Esophagus muscularis mucosa (tissue), 4 donors: ENCODE results near the gene OR52E5. TPM values are rescaled to one million over a fixed set of nuclear protein-coding genes. Genes with fewer than 3 reads are reported as not detected.

ENCODE experiments used
- DNase-seq: peaks from one replicate; pipeline ENCODE4 v3.0.0-alpha.2; 2017; ENCODE audit errors: extremely low spot score
- H3K27ac ChIP-seq, 4 donors: fragments of 200-600 bp; sonication (generic); replicated peaks in 1 of 4; 1 replicate in 3 of 4; 2 replicates in 1 of 4; pipeline ENCODE4 v1.5.1; 2016 to 2019; ENCODE audit warnings: mild to moderate bottlenecking in 1 of 4
- H3K27me3 ChIP-seq, 4 donors: fragments of 200-600 bp; sonication (generic); one replicate each; pipeline versions ENCODE4 v1.5.1 to v1.6.0; 2016 to 2019
- H3K36me3 ChIP-seq, 4 donors: fragments of 200-600 bp; sonication (generic); one replicate each; pipeline ENCODE4 v1.5.1; 2016 to 2019
- H3K4me1 ChIP-seq, 4 donors: fragments of 200-600 bp; sonication (generic); one replicate each; pipeline ENCODE4 v1.5.1; 2016 to 2019
- H3K4me3 ChIP-seq, 4 donors: fragments of 200-600 bp; sonication (generic); 1 replicate in 2 of 4; 2 replicates in 2 of 4; pipeline ENCODE4 v1.5.1; 2016 to 2019; ENCODE audit warnings: mild to moderate bottlenecking in 4 of 4, moderate library complexity in 1 of 4
- H3K9me3 ChIP-seq, 4 donors: fragments of 200-600 bp; sonication (generic); 1 replicate in 3 of 4; 2 replicates in 1 of 4; pipeline ENCODE4 v1.5.1; 2016 to 2019
- CTCF ChIP-seq, 3 experiments: fragments of 200-600 bp in 2 of 3; fragments of 450-650 bp in 1 of 3; sonication (generic) in 2 of 3; IDR thresholded peaks; one replicate each; pipeline ENCODE4 v1.5.1; 2017 to 2019; ENCODE audit warnings: antibody characterized with exemption in 3 of 3, mild to moderate bottlenecking in 2 of 3, moderate library complexity in 1 of 3
- EP300 ChIP-seq: sonication (generic); formaldehyde crosslinking; IDR thresholded peaks from one replicate; pipeline ENCODE4 v1.6.1; 2017; ENCODE audit warnings: antibody characterized with exemption
- POLR2A ChIP-seq: fragments of 450-650 bp; IDR thresholded peaks from one replicate; pipeline ENCODE4 v1.6.1; 2017; ENCODE audit warnings: antibody characterized with exemption, moderate library complexity, mild to moderate bottlenecking, low read depth
- POLR2AphosphoS5 ChIP-seq, 2 donors: sonication (generic); formaldehyde crosslinking; IDR thresholded peaks; one replicate each; pipeline ENCODE4 v1.6.1; 2017; ENCODE audit warnings: antibody characterized with exemption in 2 of 2
- WGBS: methylation state at CpG from one replicate; pipeline ENCODE4 v1.1.5; 2018; 5-methylcytosine and 5-hydroxymethylcytosine counted together
- intact Hi-C: fragments of 100-400 bp; cut with DNase I; formaldehyde crosslinking; loops from one replicate; pipeline ENCODE4 v1.15.1; 2023
- total RNA-seq, 4 donors: library from RNA; depleted of rRNA; stranded (reverse); fragments of >200 nt; gene quantifications; one replicate each; pipeline versions ENCODE4 v1.1.0 to v1.2.1, GENCODE V29; 2016

Gene OR52E5
- total RNA-seq, 4 donors from 2014 or later, result not detected

GRCh38 chr11:5930614-5931013 lies 37.6 kb downstream of the OR52E5 start:
- DNase-seq, result no peak
- Histone ChIP-seq H3K4me3 (no peak overlapping the region), H3K27me3 (no peaks in the 10 kb centered on the region), H3K4me1 (no peaks in the 10 kb centered on the region), H3K36me3 (no peaks in the 10 kb centered on the region), H3K9me3 (peaks cover 0 to 11% (median 0%) of the 10 kb centered on the region in 4 donors), H3K27ac (no peak overlapping the region)
- WGBS, result 88% methylated on average over 11 of the region's 19 CpGs
- TF ChIP-seq POLR2AphosphoS5 (IDR thresholded peaks at IDR 0.05) (no peak), EP300 (no peak), CTCF (IDR thresholded peaks at IDR 0.05) (no peak), POLR2A (no peak)
- intact Hi-C loops, result no loop called here

- H3K9me3 ChIP-seq, result peaks cover 0 to 10% (median 0%) of the 10 kb centered on the region in 4 donors
- no peak overlapping the region for H3K4me3 ChIP-seq
- H3K4me1 ChIP-seq, result no peaks in the 10 kb centered on the region
- no peak for DNase-seq
- 85% methylated on average over 8 of the region's 8 CpGs for WGBS
- H3K27me3 ChIP-seq, result no peaks in the 10 kb centered on the region
- H3K36me3 ChIP-seq, result no peaks in the 10 kb centered on the region
- TF ChIP-seq CTCF (IDR thresholded peaks at IDR 0.05), result no peak
- no peak for TF ChIP-seq EP300
- TF ChIP-seq POLR2AphosphoS5 (IDR thresholded peaks at IDR 0.05), result no peak
- intact Hi-C loops, result no loop called here
- no peak overlapping the region for H3K27ac ChIP-seq
Measured at GRCh38 chr11:5931061-5931460, 38.1 kb downstream of the OR52E5 start.

GRCh38 chr11:5932671-5933070 lies 39.7 kb downstream of the OR52E5 start:
- no peaks in the 10 kb centered on the region for H3K4me1 ChIP-seq
- H3K27ac ChIP-seq, result no peak overlapping the region
- H3K9me3 ChIP-seq, result peaks cover 0 to 6% (median 0%) of the 10 kb centered on the region in 4 donors
- no peak for TF ChIP-seq POLR2A
- TF ChIP-seq CTCF (IDR thresholded peaks at IDR 0.05), result no peak
- TF ChIP-seq EP300, result no peak
- TF ChIP-seq POLR2AphosphoS5 (IDR thresholded peaks at IDR 0.05), result no peak
- H3K4me3 ChIP-seq, result no peak overlapping the region
- no peaks in the 10 kb centered on the region for H3K36me3 ChIP-seq
- intact Hi-C loops, result no loop called here
- peak; percentile 78 for DNase-seq
- H3K27me3 ChIP-seq, result no peaks in the 10 kb centered on the region
- 89% methylated on average over 11 of the region's 11 CpGs for WGBS

- DNase-seq, result no peak
Measured at GRCh38 chr11:5933116-5933515, 40.1 kb downstream of the OR52E5 start.

More at GRCh38 chr11:5933116-5933515, 40.1 kb downstream of the OR52E5 start:
- WGBS, result 81% methylated on average over 10 of the region's 10 CpGs
- no peaks in the 10 kb centered on the region for H3K27me3 ChIP-seq
- intact Hi-C loops, result no loop called here
- H3K9me3 ChIP-seq, result peaks cover 0 to 6% (median 0%) of the 10 kb centered on the region in 4 donors
- H3K4me3 ChIP-seq, result no peak overlapping the region
- H3K36me3 ChIP-seq, result no peaks in the 10 kb centered on the region
- no peak overlapping the region for H3K27ac ChIP-seq
- no peak for TF ChIP-seq CTCF (IDR thresholded peaks at IDR 0.05)
- no peak for TF ChIP-seq EP300
- no peak for TF ChIP-seq POLR2AphosphoS5 (IDR thresholded peaks at IDR 0.05)
- TF ChIP-seq POLR2A, result no peak
- H3K4me1 ChIP-seq, result no peaks in the 10 kb centered on the region
